ENCODE results near the gene WWOX.

- no peak for TF ChIP-seq EZH2 (IDR thresholded peaks at IDR 0.05; ENCODE audit: low read length)
- TF ChIP-seq, protein P1, sequence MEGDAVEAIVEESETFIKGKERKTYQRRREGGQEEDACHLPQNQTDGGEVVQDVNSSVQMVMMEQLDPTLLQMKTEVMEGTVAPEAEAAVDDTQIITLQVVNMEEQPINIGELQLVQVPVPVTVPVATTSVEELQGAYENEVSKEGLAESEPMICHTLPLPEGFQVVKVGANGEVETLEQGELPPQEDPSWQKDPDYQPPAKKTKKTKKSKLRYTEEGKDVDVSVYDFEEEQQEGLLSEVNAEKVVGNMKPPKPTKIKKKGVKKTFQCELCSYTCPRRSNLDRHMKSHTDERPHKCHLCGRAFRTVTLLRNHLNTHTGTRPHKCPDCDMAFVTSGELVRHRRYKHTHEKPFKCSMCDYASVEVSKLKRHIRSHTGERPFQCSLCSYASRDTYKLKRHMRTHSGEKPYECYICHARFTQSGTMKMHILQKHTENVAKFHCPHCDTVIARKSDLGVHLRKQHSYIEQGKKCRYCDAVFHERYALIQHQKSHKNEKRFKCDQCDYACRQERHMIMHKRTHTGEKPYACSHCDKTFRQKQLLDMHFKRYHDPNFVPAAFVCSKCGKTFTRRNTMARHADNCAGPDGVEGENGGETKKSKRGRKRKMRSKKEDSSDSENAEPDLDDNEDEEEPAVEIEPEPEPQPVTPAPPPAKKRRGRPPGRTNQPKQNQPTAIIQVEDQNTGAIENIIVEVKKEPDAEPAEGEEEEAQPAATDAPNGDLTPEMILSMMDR (optimal IDR thresholded peaks at IDR 0.05 in 1 of 3, IDR thresholded peaks at IDR 0.05 in 1 of 3, conservative IDR thresholded peaks at IDR 0.05 in 1 of 3; ENCODE audit: extremely low read depth in 1 of 3, insufficient read depth in 2 of 3, low read length in 3 of 3): no peak
These were observed 770.0 kb downstream of the WWOX start for GRCh38 chr16:78869492-78869891.

Measured in keratinocyte (primary cell).